Stimulated activated CD4-positive, alpha-beta T cell treated with anti-CD3 and anti-CD28 coated beads, TNF-alpha, amount 100 ng/mL, for 1 hour (primary cell): ENCODE results near the gene CCDC181.
"Not testable (repeated sequence)": the region's sequence is repeated elsewhere in the genome, so short reads cannot be mapped to it uniquely, and the experiment has no call there.

ENCODE experiments used
- DNase-seq, 3 donors: peaks; one replicate each; pipeline ENCODE4 v3.0.0-alpha.2; 2020; ENCODE audit warnings: low read depth in 3 of 3, low spot score in 1 of 3

Gene CCDC181

DNA sequence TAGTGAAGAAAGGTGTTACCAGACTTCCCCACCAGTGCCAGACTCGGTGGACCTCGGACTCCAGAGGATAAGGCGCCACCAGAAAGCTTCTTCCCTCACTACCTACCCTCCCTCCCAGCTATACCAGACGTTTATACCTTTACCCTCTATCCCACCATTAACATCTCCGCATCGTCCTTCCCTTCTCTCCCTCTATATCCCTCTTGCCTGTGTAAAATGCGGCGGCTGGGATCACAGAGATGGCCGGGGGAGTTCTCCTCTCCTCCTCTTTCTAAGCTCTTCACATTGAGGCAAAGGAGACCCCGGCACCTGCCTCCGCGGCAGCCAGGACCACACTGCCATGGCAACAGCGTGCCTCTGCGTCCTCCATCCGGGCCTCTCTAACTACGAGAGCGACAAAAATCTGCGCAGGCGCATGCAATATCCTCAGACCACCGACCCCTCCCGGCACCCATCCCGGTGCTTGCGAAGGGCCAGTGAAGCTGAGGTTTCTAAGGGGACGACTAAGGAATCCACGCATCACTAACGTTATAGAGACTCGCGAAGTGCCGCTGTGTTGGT is at the start of gene CCDC181:
Gene CCDC181, minus strand, starts transcription at position 394 of the 561 bp plus-strand sequence. CDS start 2,547 bp downstream, outside the sequence.
- DNase-seq, result peak in 2 of 3 donors; percentile 2 to 10

DNA sequence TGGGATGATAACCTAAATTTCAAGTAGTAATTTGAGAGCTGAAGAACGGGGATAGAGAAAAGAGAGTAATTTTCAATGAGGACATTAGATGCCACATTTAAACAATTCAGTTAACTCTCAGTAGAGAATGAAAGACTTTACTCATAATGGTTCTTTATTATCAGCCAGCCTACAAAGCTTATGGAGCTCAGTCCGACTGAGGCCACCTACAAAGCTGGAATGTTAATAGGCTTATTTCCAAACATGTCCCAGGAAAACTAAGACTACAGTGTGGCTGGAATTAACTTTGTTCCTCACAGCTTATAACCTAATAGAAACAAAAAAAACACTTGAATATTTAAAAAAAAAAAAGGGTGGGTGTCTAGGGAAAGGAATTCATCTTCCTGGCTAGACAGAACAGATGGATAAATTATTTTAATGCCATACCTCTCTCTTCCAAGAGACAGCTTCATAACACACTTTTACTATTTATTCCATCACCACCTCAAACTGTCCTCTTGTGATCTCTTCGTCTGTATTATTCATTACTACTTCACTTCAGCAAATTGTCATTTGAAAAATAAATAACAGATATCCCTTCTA is 48.6 kb upstream of the CCDC181 start:
- DNase-seq, result no peak

DNA sequence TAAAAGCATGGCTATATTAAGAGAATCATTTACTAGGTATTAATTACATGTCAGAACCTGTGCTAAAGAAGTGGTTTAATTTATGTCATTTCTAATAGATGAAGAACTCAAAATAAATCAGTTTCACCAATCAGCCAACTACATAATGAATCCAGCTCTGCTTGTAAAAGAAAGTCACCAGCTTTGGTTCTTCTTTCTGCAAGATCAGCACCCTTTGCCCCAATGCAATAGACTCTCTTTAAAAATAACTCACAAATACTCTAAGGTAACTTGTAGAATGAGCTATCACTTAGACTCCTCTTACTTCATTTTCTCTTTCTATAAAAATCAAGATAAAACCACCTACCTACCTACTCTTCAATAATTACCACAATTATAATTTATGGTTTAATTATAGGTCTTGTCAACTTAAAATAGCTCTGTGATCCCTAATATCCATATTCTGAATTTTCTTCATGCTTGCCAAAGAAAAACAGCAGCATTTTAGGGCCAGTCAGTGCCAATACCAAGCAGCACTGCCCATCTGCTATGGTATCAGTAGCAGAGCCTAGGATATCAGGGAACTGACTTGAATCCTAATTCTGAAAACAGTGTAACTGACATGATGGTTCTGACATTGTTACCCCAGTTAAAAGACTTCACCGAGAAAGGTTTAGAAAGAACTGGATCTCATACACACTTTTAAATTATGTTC is 47.2 kb upstream of the CCDC181 start:
- no peak for DNase-seq

DNA sequence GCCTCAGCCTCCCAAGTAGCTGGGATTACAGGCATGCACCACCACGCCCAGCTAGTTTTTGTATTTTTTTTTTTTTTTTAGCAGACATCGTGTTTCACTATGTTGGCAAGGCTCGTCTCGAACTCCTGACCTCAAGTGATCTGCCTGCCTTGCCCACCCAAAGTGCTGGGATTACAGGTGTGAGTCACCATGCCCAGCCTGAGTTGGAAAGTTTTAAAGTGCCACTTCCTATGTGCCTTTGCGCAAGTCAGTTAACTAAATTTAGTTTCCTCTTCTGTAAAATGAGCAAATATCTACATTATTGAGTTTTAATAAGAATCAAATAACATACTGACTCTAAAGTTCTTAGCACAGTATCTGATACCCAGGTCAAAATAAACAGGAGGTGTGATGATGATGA is 46.1 kb upstream of the CCDC181 start:
- DNase-seq, result no peak

DNA sequence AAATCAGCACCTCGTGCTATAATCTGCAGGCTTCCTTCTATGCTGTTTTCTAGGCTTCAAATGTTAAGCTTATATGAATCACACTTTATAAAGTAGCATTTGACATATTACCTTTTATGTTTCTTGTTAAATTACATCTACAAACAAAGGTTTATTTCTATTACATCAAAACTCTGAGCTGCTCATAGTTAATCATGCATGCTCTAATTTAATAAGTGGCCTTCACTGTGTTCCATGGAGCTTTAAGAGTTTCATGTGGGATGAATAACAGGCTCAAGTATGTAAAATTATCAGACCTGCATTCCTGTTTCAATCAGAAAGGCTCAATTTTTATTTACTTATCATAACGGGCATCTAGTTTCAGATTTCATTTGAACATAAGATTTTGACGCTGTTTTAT is 45.5 kb upstream of the CCDC181 start:
- DNase-seq, result no peak

DNA sequence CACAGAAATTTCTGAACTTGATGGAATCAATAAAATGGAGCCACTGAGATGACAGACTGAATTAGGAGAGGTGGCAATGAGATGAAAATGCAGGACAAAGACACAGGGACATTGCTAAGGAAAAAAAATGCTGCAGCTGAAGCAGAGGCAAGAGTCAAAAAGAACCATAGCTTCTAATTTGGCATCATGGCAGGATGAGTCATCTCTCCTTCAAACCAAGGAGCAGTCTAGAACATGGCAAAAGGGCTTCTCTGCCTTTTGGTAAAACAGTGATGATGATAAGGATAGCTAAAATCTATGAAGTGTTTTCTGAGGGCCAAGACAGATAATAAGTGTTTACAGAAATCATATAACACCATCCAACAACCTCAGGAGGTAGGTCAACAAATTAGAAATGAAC is 41.7 kb upstream of the CCDC181 start:
- DNase-seq, result no peak

DNA sequence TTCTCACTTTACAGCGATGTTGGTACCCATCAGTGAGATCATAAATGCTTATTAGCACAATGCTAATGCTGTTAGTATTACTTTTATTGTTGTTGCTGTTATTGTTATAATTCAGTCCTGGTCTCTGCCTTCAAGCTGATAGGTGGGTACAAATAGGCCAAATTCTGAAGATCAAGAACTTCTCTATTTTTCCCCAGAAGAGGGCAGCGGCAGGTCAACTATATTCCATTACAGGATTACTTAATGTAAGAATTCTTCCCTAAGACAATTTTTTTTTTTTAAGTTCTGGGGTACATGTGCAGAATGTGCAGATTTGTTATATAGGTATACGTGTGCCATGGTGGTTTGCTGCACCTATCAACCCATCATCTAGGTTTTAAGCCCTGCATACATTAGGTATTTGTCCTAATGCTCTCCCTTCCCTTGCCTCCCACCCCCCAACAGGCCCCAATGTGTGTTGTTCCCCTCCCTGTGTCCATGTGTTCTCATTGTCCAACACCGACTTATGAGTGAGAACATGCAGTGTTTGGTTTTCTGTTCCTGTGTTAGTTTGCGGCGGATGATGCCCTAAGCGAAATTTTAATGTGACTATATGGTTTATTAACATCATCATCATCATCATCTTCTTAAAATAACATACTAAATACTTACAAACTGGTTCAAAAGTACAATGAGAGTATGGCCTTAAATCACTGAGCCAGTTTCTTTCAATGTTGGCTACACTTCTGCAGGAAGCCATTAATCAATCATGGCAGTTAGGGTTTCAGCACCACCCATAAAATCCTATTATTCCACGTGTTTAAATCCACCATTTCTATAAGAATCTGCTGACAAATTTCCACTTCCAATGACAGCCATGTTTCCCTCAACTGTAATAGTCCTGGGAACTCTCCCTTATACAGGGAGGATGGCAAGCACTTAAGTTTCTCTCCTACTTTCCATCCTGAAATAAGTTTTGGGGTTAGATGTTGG is 39.3 kb upstream of the CCDC181 start:
- no peak for DNase-seq

DNA sequence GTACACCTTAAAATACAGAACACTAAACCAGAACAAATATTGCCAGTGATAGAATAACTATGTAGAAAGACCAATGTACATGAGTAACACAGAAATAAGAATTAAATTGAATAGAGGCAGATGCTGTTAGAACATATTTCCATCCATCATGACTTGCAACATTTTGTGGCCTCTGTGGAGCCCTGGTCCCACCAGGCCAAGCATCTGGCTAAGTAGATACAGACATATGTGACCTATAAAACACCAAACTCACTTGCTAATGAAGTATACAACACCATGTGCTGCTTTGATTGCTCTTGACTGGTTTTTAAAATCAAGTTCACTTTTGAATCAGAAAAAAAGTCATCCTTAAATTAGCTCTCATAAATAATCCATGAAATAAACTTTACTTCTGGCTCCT is 38.0 kb upstream of the CCDC181 start:
- no peak for DNase-seq

DNA sequence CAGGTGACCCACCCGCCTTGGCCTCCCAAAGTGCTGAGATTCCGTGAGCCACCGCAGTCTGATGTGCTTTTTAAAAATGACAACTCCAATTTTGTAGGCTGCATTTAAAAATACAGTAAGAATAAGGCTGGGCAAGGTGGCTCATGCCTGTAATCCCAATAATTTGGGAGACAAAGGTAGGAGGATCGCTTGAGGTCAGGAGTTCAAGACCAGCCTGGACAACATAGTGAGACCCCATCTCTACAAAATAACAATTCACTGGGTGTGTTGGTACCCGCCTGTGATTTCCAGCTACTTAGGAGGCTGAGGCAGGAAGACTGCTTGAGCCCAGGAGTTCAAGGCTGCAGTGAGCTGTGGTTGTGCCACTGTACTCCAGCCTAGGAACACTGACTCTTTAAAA is 35.1 kb upstream of the CCDC181 start:
- DNase-seq, result no peak

DNA sequence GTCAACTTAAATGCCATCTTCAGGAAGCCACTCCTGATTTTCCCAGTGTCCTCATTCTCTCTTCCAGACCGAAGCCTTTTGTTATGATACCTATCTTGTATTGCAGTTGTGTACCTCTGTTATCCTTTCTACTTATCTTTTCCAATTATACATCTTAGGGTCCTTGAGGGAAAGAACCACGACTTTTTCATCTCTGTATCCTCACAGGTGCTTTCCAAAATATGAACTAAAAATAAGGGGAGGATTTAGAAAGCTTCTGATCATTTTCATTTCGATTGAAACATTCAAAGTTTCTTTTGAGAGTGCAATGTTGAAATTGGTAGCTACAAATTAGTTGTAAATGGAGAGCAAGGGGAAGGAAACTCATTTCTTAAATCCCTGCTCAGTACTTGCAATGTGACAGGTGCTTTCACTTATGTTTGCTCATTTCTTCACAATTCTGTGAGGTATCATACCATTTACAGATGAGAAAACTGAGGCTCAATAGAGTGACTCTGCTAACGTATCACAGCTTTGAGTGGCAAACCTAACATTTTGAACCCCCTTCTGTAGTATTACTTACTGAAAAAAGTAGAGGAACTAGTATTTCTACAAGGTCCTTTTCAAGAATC is 34.2 kb upstream of the CCDC181 start:
- DNase-seq, result no peak

DNA sequence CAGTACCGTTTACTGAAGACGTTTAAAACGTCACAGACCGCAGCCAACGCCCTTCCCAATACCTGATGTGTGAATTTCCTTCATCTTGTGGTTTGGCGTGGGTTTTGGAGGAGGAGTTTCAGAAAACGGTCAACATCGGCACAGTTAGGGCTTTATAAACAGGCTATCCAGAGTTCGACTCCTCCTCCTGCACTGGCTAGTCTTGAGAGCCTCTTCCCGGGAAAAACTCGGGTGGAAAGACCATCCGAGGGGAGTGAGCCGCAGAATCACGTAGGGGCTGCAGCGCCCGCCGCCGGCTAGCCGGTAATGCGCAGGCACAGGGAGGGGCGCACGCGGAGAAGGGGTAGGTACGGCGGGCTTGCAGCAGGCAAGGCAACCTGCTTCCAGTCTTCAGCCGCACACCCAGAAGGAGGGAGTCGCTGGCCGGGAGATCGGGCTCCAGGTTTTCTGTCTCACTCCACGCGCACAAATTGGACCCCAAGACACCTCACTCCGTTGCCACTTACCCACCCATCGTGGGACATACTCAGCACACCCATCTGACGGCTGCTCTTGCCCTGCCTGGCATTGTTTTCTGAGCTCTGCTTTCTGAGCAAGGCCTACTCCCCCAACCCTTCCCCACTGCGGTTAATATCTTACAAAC is 33.0 kb upstream of the CCDC181 start:
- DNase-seq, result no peak

DNA sequence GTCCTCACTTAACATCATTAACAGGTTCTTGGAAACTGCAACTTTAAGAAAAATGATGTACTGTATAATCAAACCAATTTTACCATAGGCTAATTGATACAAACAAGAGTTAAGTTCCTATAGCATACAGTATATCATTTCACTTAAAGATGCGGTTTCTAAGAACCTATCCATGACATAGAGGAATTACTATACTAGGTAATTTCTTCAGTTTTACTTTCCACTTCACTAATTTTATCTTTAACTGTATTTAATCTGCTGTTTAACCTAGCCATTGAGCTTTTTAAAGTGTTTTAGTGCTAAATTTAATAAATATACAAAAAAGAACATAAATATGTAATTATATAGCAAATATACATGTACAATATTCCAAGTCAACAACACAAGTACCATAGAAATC is 30.2 kb upstream of the CCDC181 start:
- no peak for DNase-seq

DNA sequence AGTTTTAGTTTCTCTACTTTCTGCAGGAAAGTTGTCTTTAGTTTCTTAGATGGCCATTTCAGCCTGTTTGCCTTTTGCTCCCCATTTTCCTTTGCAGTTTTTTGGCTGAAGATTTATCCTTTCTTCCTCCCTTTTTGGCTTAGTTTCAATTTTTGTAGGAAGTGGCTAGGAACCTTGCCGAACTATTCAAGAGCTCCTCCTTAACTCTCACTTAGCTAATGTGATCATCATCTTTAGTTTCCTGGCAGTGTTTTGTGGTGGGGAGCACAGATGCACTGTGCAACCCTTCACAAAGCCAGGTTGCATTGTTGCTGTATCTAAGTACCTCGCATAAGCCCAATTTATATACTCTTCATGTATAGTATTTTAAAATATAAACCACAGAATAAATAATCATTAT is 28.8 kb upstream of the CCDC181 start:
- DNase-seq, result no peak

DNA sequence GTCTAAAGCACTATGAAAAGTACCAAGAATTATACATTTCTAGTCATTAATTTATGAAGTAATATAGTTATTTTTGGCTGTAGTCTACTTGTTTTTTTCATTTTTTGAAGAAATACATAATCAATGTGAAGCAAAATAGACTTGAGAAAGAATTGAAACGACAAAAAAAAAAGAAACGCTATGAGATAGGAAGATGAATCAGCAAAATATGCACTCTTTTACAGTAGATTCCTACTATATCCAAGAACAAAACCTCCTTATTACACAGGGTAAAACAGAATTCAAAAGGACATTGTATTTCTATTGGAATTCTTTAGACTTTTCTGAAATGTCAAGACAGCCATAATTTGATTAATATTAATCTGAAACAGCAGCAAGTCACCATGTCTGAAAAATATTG is 25.6 kb upstream of the CCDC181 start:
- DNase-seq, result no peak

DNA sequence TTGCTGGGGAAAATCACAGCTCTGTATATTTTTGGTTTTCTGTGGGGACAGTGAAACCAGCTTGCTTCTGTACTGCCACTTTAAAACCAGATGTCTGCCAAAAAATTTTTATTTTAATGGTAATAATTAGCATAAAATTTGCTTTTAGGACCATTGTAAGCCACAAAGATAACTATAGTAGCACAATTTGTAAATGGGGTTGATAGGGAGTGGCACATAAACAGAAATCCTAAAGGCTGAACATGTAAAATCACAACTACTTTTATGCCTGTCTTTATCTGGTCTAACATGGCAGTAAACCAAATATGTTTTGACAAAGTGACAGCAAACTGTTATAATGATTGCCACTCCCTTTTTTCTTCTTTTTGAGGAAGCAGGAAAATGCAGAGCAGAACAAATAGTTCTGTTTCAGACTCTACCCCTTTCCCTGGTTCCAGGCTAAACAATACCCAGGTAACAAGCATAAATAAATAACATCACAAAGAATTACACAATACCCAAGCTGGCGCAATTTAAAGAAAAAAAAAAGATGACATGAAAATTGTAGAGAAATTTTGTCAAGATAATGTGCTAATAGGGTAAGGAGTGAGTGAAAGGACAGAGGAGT is 24.0 kb upstream of the CCDC181 start:
- DNase-seq, result no peak

DNA sequence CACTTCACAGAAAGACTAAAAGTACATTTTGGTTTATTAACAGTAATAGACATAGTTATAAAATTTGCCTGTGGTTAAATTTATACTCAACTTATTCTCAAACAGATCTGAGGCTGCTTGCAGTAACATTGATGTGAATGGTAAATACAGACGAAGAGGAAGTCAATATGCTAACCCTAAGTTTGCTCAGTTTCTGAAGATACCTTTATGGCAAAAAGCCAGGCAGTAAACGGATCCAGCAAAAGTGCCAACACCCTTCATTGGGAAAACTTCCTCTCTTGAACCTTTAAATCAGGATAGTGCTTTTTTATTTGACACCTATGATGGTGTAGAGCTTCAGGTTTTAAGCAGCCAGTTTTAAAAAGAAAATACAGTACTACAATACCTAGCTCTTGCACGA is 16.6 kb upstream of the CCDC181 start:
- DNase-seq, result no peak

DNA sequence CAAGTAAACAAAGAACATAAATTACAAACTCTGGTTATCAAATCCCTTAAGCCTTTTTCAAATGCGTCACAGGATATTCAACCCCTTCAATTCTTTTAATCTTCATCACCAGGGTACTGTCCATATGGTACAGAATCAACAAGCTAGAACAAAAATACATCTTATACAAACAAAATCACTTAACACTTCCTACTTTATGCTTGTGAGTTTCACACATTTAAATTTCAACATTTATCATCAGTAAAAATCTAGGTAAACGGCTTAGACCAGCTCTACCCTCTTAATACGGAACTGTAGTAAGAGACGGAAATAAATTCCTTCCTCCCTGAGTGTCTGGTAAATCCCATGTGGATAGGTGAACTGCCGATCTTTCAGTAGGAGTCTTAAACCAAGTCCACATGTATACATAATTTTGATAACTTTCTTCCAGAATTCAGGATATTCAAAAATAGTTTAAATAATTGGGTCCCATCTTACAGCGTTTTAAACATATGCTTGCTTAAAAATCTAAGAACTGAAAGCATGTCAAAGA is 1.0 kb downstream of the CCDC181 start:
- DNase-seq, result no peak

DNA sequence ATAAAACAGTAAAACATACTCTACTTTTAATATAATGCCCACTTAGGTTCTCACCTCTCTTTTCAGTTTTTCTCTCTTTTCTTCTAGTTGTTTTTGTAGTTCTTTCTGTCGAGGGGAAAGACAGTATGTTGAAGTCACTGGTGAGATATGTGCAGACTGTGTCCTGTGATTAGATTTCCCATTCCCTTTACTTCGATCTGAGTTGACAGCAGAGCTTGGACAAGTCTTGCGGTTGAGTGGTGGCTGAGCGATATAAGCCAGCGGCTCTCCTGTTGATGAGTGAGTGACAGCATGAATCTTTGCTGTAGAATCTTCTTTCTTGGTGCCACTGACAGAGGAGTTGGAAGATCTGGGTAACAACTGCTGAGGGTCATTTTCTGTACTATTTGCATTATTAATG is 6.0 kb downstream of the CCDC181 start:
- no peak for DNase-seq

DNA sequence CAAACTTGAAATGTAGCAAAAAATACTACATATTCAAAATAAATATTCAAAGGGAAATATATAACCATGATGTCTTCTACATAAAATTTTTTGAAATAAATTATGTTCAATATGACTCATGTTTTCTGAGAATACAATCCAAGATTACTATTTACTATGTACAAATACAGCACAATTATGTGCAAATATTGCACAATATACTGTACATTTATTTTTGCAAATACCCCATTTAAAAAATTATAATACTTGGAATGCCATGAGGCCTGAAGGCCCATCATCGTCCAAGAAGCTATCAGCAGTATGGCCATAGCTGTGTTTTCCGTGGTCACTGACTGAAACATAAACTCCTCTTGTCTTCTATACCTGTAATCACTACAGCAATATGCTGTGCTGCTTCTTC is 12.3 kb downstream of the CCDC181 start:
- DNase-seq, result no peak

DNA sequence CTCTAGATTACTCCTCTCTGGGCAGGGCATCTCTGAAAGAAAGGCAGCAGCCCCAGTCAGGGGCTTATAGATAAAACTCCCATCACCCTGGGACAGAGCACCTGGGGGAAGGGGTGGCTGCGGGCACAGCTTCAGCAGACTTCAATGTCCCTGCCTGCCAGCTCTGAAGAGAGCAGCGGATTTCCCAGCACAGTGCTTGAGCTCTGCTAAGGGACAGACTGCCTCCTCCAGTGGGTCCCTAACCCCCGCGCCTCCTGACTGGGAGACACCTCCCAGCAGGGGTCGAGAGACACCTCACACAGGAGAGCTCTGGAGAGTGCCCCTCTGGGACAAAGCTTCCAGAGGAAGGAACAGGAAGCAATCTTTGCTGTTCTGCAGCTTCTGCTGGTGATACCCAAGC is 18.9 kb downstream of the CCDC181 start:
- DNase-seq, result not testable (repeated sequence)
